NCI-H82 treated with DMSO at 0.1 percent for 48 hours (cell line): ENCODE data around the gene MAD1L1.

ENCODE experiments used
- DNase-seq: peaks from one replicate; lab custom pipeline; 2025; ENCODE audit not compliant: unreplicated experiment; lab: John Stamatoyannopoulos, UW

MAD1L1 gene

DNA sequence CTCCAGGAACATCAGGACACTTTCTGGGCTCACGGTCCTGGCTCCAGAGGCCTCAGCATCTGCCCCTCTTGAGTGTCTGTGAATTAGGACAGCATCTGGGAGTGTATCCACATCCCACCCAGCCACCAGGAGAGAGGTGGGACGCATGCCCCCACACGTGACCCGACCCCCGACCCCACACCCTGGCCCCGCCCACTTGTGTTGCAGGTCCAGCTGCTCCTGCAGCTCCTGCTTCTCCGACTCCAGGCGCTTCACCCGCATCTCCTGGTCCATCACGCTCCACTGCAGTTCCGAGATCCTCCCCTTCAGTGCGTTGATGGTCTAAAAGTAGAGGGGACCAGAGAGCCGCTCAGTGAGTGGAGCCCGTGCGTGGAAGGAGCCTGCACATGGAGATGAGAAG is 13.6 kb downstream of the MAD1L1 start:
- no peak for DNase-seq

- DNase-seq, result no peak
Observed at GRCh38 chr7:2218444-2218785, 14.3 kb downstream of the MAD1L1 start.

DNA sequence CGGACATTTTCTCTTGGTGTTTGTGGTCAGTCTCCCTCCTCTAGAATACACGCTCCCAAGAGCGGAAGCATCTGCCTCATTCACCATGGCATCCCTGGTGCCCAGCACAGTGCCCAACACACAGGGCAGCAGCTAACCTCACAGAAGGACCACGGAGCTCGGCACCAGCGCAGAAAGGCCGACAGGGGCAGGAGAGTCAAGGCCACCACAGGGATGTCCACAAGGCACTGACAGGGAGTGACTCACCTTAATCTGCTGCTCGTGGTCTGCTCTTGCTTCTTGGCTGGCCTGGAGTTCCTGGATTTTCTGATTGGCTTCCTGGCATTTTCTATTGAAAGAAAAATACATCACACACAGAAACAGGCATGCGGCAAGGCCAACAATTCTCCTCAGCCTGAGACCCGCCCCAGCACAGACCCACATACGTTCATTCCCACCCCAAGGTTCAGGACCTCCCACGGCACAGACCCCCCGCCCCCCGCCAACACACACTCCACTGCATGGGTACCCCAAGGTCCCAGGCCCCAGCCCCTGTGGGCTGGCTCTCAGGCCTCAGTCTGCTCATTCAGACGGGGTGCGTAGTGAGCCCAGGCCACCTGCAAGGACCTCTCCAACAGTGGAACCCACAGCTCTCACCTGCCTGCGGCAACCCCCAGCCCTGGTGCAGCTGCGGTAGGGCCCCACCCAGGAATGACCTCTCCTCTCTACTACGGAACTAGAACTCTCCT is 14.9 kb downstream of the MAD1L1 start:
- DNase-seq, result no peak

DNA sequence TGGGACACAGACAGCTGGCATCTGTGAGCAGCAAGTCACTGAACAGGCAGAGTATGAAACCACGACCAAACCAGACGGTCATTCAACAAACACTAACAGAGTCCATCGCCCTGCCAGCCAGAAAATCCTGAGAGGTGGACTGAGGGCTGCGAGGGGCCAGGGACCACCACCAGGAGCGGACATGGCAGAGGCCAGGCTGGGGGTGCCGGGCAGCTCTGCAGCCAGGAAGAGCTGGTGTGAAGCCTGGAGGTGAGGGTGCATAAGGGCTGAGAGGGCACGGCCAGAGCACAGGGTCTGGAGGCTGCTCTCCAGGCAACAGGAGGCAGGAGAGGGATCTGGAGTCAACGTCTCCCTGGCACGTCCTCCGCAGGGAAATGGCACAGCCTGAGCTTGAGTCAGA is 15.5 kb downstream of the MAD1L1 start:
- no peak for DNase-seq

GRCh38 chr7:2215851-2216250 is 16.9 kb downstream of the MAD1L1 start:
- no peak for DNase-seq

DNA sequence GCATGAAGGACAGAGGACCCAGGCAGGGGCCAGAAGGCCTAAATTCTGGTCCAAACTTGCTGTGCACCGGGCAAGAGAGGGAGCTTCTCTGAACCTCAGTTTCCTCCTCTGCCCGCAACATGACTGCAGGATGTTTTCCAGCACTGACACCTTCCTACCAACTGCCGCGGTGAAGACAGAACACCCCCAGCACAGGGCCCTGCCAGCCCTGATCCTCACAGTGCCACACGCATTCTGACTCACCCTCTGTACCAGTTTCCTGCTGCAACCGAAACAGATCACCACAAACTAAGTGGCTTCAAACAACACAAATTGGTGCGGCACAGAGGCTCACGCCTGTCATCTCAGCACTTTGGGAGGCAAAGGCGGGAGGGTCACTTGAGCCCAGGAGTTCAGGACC is 18.1 kb downstream of the MAD1L1 start:
- DNase-seq, result no peak

DNA sequence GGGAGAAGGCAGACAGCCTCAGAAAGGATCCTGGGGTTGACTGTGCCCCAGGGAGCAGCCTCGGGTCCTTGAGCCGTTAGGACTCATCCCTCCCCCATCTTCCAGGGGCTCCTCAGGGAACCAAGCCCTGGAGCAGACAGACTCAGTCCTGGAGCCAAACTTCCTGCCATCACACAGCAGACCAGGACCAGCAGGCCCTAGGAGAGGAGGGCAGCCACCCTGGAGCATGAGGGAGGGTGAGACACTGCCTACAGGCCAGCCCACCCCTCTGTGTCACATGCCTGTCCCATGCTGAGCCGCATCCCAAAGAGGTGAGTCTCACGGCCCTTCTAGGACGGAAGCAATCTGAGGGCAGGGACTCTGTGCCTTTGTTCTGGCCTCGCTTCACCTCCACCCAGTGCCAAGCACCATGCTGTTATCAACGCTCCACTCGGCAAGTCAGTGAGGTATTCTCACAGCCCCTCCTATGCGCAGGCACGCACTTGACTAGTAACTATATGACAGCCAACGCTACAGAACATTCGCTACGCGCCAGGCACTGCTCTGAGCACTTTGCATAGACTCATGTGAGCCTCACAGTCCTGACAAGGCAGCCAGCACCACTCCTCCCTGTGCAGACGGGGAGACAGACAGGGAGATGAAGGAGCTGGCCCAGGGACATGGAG is 19.1 kb downstream of the MAD1L1 start:
- no peak for DNase-seq

DNA sequence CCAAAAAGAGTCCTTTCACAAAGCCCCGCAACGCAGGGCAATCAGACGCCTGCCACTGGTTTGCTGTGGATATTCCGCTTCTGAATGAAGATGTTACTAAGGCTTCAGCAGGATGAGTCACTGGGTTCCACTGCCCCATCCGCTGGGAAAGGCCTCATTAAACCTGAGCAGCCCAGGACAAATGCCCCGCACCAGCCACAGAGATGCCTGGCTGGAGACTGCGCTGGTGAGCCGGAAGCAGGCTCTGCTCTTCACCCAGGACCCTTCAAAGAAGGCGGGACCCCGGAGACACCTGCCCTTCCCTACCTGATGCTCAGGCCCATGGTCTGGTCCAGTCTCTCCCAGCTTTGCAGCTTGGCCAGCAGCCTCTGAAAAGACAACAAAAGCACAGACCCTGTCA is 19.8 kb downstream of the MAD1L1 start:
- no peak for DNase-seq

DNA sequence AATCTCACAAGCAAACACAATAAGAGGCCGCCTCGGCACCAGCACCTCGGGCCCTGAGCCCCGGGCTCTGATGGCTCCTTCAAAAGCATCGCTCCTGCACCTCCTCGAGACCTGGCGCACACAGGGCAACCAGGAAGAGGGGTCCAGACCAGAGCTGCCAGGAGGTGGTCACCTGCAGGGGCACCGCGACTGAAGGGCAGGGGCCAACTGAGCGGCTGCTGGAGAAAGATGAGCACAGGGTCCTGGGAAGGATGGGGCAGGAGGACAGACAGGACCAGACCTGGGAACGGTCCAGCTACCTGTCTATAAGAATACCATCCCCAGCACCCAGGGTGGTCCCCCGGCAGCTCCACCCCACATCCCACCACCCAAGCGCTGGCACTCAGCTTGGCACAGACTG is 20.8 kb downstream of the MAD1L1 start:
- DNase-seq, result no peak

- no peak for DNase-seq
Observed at GRCh38 chr7:2211259-2211880, 21.4 kb downstream of the MAD1L1 start.

DNA sequence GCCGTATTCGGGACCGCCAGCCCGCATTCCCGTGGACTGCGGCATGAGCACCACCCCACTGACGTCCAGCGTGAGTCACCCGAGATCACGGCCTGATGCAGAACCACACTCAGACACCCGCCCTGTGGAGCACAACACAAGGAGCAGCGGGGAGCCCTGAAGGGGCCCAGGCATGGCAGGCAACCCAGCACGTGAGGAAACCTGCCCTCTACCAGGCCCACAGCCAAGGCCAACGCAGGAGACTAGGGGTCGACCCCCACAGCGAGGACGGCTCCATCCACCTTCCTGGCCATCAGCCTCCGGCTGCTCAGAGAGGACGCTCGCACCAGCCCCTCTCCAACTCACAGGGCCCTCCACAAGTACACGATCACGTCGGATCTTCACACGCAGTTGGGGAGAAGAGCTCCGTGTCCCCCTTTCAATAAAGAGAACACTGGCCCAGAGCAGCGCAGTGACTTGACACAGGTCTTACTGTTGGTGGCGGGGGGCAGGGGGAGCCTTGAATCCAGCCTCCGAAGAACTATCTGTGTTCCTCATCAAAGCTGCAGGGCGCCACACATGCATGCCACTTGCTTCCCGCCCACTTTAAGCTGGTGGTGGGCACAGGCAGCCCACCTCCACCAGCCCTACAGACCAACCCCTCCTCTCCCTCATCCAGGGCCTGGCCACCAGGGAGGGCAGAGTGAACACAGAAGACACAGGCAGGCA is 22.0 kb downstream of the MAD1L1 start:
- DNase-seq, result no peak

DNA sequence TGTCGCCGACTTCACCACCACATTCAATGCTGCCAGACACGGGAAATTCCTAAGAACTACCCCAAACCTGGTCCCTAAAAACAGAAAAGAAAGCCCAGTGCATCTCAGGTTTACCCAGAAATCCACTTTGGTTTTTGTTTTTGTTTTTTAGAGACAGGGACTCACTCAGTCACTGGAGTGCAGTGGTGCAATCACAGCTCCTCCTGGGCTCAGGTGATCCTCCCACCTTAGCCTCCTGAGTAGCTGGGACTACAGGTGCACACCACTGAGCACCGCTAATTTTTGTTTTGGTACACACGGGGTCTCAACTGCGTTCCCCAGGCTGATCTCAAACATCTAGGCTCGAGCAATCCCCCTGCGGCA is 22.8 kb downstream of the MAD1L1 start:
- no peak for DNase-seq

GRCh38 chr7:2209146-2209960 is 23.4 kb downstream of the MAD1L1 start:
- peak; percentile 22 for DNase-seq

- no peak for DNase-seq
Observed at GRCh38 chr7:2208712-2209111, 24.0 kb downstream of the MAD1L1 start.

- no peak for DNase-seq
Observed at GRCh38 chr7:2205036-2205780, 27.5 kb downstream of the MAD1L1 start.

DNA sequence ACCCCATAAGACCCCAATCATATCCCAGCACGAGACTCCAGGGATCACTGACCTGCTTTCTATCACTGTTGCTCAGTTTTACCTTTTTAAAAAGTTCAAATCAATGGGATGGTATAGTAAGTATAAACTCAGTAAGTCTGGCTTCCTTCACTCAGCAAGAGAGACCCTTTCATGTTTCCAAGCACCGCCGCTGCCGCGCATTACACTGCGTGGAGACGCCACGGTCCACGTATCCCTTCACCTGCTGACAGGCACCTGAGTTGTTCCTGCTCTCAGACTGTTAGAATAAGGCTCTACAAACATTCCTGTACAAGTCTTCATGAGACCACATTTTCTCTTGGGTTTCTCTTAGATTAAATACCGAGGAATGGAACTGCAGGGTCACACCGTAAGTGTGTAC is 28.3 kb downstream of the MAD1L1 start:
- DNase-seq, result no peak

DNA sequence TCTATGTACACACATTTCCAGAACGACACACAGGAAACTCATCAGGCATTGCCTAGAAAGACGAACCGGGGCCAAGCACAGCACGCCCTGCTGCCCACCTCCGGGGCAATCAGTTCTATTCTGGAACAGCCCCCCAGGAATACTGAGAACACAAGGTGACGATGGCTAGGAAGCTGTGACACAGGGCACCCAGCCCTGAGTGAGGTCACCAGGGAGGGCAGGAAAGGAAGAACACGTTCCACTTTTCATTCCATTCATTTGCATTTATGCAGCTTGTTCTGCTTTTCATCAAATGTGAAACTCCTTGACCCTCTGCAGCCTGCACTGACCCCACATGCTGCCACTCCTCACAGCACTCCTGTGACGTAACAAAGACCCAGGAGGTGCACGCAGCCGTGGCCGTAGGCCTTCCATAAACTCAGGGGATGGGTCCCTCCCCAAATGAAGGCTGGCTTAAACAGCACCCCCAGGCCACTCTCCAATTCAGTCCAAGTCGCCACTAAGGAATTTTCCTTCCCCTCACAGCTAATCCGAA is 28.9 kb downstream of the MAD1L1 start:
- DNase-seq, result no peak

DNA sequence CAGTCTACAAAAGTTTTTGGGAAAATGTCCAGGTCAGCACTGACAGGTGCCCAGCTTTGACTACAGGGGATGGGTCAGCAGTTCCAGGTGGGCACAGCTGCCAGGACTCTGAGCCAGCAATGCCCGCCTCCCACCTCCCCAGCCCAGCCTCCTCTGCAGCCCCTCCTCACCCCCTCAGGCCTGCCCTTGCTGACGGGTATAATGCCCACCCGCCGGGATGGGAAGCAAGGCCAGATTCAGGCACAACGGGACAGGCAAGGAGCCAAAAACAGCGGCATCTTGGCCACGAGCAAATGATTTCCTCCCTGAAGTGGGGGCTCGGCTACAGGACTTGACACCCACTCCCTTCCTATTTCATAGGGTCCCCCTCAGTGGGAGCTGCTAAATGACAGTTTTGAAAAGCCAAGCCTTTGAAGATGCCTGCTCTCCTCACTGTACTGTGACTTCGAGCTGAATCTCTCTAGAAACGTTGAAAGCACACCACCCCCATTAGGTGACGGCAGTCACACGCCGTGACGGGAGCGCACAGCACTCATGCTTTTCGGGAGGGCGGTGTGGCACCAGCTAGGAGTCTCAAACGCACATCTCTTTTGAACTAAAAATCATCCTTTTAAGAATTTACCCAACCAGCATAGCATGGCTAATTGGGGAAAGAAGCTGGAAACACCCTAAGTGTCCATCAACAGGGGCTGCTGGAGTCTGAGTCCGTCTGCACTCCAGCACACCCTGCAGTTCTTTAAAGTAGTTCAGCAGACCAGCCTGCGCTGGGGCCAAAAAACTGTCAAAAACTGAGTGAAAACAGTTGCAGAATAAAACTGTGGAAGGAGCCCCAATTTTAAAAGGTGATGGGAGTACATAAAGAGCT is 29.6 kb downstream of the MAD1L1 start:
- DNase-seq, result no peak

DNA sequence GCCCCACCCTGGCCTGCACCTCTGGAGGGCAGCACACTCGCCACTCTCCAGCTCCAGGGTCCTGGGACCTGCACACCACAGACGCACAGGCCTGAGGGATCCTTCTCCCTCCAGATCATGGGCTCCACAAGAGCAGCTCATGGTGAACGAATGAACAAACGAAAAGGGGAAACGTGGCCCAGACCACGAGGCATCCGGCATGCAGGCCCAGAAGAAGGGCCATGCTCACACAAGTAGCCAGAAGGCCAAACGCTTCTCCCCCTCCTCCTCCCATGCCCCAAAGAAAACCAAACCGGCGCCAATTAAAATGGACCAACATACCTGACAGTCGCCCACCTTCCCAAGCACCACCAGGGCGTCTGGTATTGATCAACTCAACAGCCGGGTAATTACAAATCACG is 30.4 kb downstream of the MAD1L1 start:
- DNase-seq, result no peak
